Posterior cingulate gyrus (tissue), 11 donors: ENCODE data around the gene CACNG3.
"Not testable (repeated sequence)": the region's sequence is repeated elsewhere in the genome, so short reads cannot be mapped to it uniquely, and the experiment has no call there.

ENCODE experiments used
- DNase-seq, 10 donors: peaks; one replicate each; pipeline versions ENCODE4 v3.0.0 to v3.0.0-alpha.2; 2020 to 2021; ENCODE audit warnings: mixed read lengths in 3 of 10
- intact Hi-C: fragments of 100-400 bp; cut with DNase I; formaldehyde crosslinking; loops from one replicate; pipeline ENCODE4 v1.15.1; 2023

The CACNG3 gene

GRCh38 chr16:24255456-24256371 is at the start of gene CACNG3:
CACNG3 (plus strand) TSS chr16:24256335; CDS start chr16:24256755, 420 bp downstream.
- intact Hi-C loops: loop anchor here (10.0 kb wide), 1 partner anchor 521 kb away; no protein-coding TSS in a partner anchor
- DNase-seq: peak; percentile 47 to 95 (median 66)

GRCh38 chr16:24206926-24207325 is 49.2 kb upstream of the CACNG3 start:
- intact Hi-C loops: loop anchor here (5.0 kb wide), 1 partner anchor 85 kb away; no protein-coding TSS in a partner anchor
- no peak for DNase-seq

DNA sequence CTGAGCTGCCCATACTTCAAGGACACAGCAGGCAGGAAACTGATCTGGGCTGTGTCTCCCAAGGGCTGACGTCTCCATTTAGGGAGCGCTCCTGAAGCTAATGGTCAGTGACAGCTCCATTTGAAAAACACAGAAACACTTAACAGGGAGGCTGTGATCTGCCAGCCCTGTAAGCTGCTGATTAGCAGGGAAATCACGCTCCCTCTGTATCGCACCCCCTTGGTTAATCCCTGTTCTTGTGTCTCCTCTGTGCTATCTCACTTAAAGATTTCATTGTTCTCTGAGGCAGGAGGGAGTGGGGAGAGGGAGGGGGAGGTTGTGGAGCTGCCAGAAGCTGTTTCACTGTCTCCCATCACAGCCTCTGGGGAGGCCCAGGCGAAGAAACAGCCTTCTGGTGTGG is 47.4 kb upstream of the CACNG3 start:
- peak in 8 of 10 donors; percentile 39 to 93 (median 62) for DNase-seq
- intact Hi-C loops: loop anchor here (5.0 kb wide), 1 partner anchor 86 kb away; no protein-coding TSS in a partner anchor

DNA sequence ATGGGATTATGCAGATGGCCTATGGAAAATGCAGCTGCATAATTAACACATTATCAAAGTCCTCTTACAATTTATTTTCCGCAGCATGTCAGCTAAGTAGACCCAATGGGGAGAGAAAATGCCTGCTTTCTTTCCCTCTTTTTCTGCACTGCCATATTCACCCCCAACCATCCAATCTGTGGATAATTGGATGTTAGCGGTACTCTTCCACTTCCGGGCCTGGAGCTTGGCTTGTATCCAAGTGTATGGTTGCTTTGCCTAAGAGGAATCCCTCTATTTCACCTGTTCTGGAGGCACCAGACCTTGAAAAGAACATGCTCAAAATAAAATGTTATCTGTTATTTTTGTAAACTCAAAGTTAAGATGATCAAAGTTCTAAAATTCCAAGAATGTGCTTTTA is 41.1 kb upstream of the CACNG3 start:
- no peak for DNase-seq
- intact Hi-C loops: no loop called here

GRCh38 chr16:24216961-24217360 is 39.2 kb upstream of the CACNG3 start:
- intact Hi-C loops: no loop called here
- no peak for DNase-seq

DNA sequence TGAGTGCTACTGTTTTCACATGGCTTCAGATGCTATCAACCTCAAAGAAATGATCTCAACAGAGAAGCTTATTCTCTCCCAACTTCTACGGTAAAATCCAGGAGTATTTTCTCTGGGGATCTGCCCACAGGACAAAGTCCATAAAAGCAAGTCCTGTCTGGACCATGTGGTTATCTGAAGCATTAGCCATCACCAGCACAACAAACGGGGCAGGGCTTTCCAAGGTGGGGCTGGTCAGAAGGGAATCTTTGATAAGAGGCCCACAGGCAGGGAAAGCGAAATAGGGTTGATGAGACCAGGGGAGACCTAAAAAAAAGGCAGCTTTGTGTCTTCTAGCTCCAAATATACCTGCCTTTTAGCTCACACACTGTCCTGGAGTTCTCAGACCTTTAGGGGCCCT is 38.7 kb upstream of the CACNG3 start:
- no peak for DNase-seq
- intact Hi-C loops: no loop called here

GRCh38 chr16:24218299-24218698 is 37.8 kb upstream of the CACNG3 start:
- intact Hi-C loops: no loop called here
- DNase-seq: no peak

DNA sequence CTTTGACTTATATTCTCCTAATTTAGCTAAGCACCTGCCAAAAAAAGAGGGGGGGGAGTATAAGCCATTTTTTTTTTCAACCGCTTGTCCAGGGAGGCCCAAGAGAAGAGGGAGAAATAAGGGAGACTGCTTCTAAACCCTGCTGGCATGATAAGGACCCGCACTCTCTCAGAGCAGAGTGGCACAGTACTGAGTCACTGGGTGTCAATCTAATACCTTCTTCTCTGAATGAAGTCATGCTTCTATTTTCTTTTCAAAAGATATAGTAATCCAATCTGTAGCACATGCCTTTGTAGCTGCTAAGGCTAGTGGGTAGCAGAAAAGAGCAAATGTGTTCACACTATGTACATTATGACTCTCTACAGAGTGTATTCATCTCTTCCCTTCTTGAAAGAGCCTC is 34.9 kb upstream of the CACNG3 start:
- DNase-seq: no peak
- intact Hi-C loops: no loop called here

- peak in 5 of 10 donors; percentile 13 to 85 (median 70) for DNase-seq
- intact Hi-C loops: no loop called here
Observed at GRCh38 chr16:24228514-24228913, 27.6 kb upstream of the CACNG3 start.

GRCh38 chr16:24232936-24233335 is 23.2 kb upstream of the CACNG3 start:
- DNase-seq: no peak
- intact Hi-C loops: no loop called here

- intact Hi-C loops: no loop called here
- no peak for DNase-seq
Observed at GRCh38 chr16:24234737-24235136, 21.4 kb upstream of the CACNG3 start.

GRCh38 chr16:24235806-24236205 is 20.3 kb upstream of the CACNG3 start:
- intact Hi-C loops: no loop called here

GRCh38 chr16:24238846-24239245 is 17.3 kb upstream of the CACNG3 start:
- DNase-seq, intact Hi-C loops: not testable (repeated sequence)

More at GRCh38 chr16:24235806-24236205, 20.3 kb upstream of the CACNG3 start:
- peak in 5 of 10 donors; percentile 10 to 88 (median 42) for DNase-seq

DNA sequence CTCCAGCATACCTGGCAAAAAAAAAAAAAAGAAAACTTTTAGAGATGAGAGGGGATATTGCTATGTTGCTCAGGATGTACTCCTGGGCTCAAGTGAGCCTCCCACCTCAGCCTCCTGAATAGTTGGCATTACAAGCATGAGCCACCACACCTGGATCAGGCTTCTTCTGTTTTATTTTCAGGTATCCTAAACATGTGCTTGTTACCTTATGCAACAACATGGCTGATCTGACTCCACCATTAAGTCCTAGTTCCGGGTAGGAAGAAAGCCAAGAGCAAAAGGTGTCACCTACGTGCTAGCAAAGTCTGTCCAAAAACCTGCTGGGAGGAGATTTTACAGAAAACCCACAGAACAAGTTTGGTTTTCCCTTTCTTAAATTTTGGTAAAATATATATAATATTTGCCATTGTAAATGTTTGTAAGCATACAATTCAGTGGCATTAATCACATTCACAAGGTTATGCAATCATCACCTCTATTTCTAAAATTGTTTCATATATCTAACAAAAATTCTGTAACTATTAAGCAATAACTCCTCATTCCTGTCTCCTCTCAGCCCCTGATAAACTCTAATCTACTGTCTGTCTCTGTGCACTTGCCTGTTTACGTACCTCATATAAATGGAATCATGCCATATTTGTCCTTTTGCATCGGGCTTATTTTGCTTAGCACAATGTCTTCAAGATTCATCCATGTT is 9.1 kb upstream of the CACNG3 start:
- no peak for DNase-seq
- intact Hi-C loops: no loop called here

GRCh38 chr16:24253192-24253591 is 2.9 kb upstream of the CACNG3 start:
- DNase-seq: peak in 9 of 10 donors; percentile 26 to 85 (median 46)
- intact Hi-C loops: loop anchor here (2.0 to 10.0 kb wide), 3 partner anchors 210 to 518 kb away; no protein-coding TSS in a partner anchor

- intact Hi-C loops: loop anchor here (10.0 kb wide), 1 partner anchor 523 kb away; no protein-coding TSS in a partner anchor
- DNase-seq: peak in 6 of 10 donors; percentile 14 to 86 (median 47)
Observed at GRCh38 chr16:24257958-24258357, 1.8 kb downstream of the CACNG3 start.

- no peak for DNase-seq
- intact Hi-C loops: loop anchor here (10.0 kb wide), 1 partner anchor 524 kb away; no protein-coding TSS in a partner anchor
Observed at GRCh38 chr16:24258791-24259190, 2.7 kb downstream of the CACNG3 start.

- intact Hi-C loops: no loop called here
- DNase-seq: no peak
Observed at GRCh38 chr16:24262816-24263215, 6.7 kb downstream of the CACNG3 start.

- DNase-seq: no peak
- intact Hi-C loops: no loop called here
Observed at GRCh38 chr16:24270721-24271442, 14.7 kb downstream of the CACNG3 start.

GRCh38 chr16:24272379-24272778 is 16.2 kb downstream of the CACNG3 start:
- intact Hi-C loops: no loop called here
- no peak for DNase-seq
